Uterus (tissue), 4 donors: ENCODE data around the gene FGG. TPM values are rescaled to one million over a fixed set of nuclear protein-coding genes. Genes with fewer than 3 reads are reported as not detected.

Experiments
- DNase-seq, 2 donors: peaks; one replicate each; pipeline ENCODE4 v3.0.0-alpha.2; 2019 to 2020
- H3K27ac ChIP-seq, 2 donors: fragments of 200-600 bp; sonication (generic); 1 replicate in 1 of 2; 2 replicates in 1 of 2; pipeline ENCODE4 v1.5.1; 2016 to 2018
- H3K27me3 ChIP-seq, 2 donors: fragments of 200-600 bp; sonication (generic); one replicate each; pipeline ENCODE4 v1.5.1; 2018 to 2019; ENCODE audit warnings: control low read depth in 1 of 2
- H3K36me3 ChIP-seq, 2 donors: fragments of 200-600 bp; sonication (generic); one replicate each; pipeline ENCODE4 v1.5.1; 2019; ENCODE audit warnings: control low read depth in 1 of 2
- H3K4me1 ChIP-seq, 2 donors: fragments of 200-600 bp; sonication (generic); one replicate each; pipeline ENCODE4 v1.5.1; 2018 to 2019; ENCODE audit warnings: control low read depth in 1 of 2
- H3K4me3 ChIP-seq, 2 donors: fragments of 200-600 bp; sonication (generic); 1 replicate in 1 of 2; 2 replicates in 1 of 2; pipeline ENCODE4 v1.5.1; 2018 to 2019; ENCODE audit warnings: mild to moderate bottlenecking in 1 of 2
- H3K9me3 ChIP-seq, 2 donors: fragments of 200-600 bp; sonication (generic); one replicate each; pipeline ENCODE4 v1.5.1; 2019; ENCODE audit warnings: control low read depth in 1 of 2
- CTCF ChIP-seq, 4 experiments: fragments of 200-600 bp in 2 of 4; fragments of 450-650 bp in 2 of 4; sonication (generic) in 2 of 4; IDR thresholded peaks; one replicate each; pipeline ENCODE4 v1.5.1; 2016 to 2019; ENCODE audit warnings: antibody characterized with exemption in 4 of 4, mild to moderate bottlenecking in 2 of 4, moderate library complexity in 1 of 4
- POLR2A ChIP-seq, 2 donors: fragments of 450-650 bp; IDR thresholded peaks; one replicate each; pipeline ENCODE4 v1.6.1; 2016; ENCODE audit warnings: antibody characterized with exemption in 2 of 2, mild to moderate bottlenecking in 1 of 2, moderate library complexity in 1 of 2
- intact Hi-C: fragments of 100-400 bp; cut with DNase I; formaldehyde crosslinking; loops from one replicate; pipeline ENCODE4 v1.15.1; 2023; ENCODE audit warnings: low total_unique reads
- total RNA-seq, 4 donors: library from RNA; depleted of rRNA in 3 of 4; stranded (reverse); fragments of >200 nt in 3 of 4; gene quantifications; one replicate each; pipeline versions ENCODE4 v1.1.0 to v1.2.4, GENCODE V29; 2014 to 2023
- donor health status: DM: yes; HTN: yes; CAD: no.

FGG gene
- total RNA-seq, 4 donors from 2014 or later, result 0.61 TPM; not detected in 3

GRCh38 chr4:154642373-154643009 lies 30.0 kb upstream of the FGG start:
- H3K27me3 ChIP-seq, result no peaks in the 10 kb centered on the region
- intact Hi-C loops, result no loop called here
- H3K36me3 ChIP-seq, result no peaks in the 10 kb centered on the region
- H3K4me1 ChIP-seq, result no peaks in the 10 kb centered on the region
- DNase-seq, result no peak
- no peak overlapping the region for H3K4me3 ChIP-seq
- TF ChIP-seq POLR2A (IDR thresholded peaks at IDR 0.05) (no peak), CTCF (IDR thresholded peaks at IDR 0.05) (no peak)
- no peak overlapping the region for H3K27ac ChIP-seq
- no peaks in the 10 kb centered on the region for H3K9me3 ChIP-seq

- no peaks in the 10 kb centered on the region for H3K9me3 ChIP-seq
- no peak for DNase-seq
- H3K36me3 ChIP-seq, result no peaks in the 10 kb centered on the region
- H3K27me3 ChIP-seq, result no peaks in the 10 kb centered on the region
- no peak for TF ChIP-seq POLR2A (IDR thresholded peaks at IDR 0.05)
- TF ChIP-seq CTCF (IDR thresholded peaks at IDR 0.05), result no peak
- intact Hi-C loops, result no loop called here
- H3K27ac ChIP-seq, result no peak overlapping the region
- no peaks in the 10 kb centered on the region for H3K4me1 ChIP-seq
- H3K4me3 ChIP-seq, result no peak overlapping the region
These were observed 28.5 kb upstream of the FGG start for GRCh38 chr4:154640999-154641398.

DNA sequence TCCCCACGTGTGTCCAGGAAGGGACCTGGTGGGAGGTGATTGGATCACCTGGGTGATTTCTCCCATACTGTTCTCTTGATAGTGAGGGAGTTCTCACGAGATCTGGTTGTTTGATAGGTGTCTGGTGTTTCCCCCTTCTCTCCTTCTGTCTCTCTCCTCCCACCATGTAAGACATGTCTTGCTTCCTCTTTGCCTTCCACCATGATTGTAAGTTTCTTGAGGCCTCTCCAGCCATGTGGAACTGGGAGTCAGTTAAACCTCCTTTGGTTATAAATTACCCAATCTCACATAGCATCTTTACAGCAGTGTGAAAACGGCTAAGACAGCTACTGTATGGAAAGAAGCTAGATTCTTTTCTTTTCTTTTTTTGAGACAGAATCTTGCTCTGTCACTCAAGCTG lies 21.6 kb upstream of the FGG start:
- no peak for DNase-seq
- no peaks in the 10 kb centered on the region for H3K36me3 ChIP-seq
- no peak overlapping the region for H3K4me3 ChIP-seq
- intact Hi-C loops, result no loop called here
- H3K9me3 ChIP-seq, result no peaks in the 10 kb centered on the region
- no peaks in the 10 kb centered on the region for H3K4me1 ChIP-seq
- no peaks in the 10 kb centered on the region for H3K27me3 ChIP-seq
- no peak for TF ChIP-seq CTCF (IDR thresholded peaks at IDR 0.05)
- no peak for TF ChIP-seq POLR2A (IDR thresholded peaks at IDR 0.05)
- H3K27ac ChIP-seq, result no peak overlapping the region

DNA sequence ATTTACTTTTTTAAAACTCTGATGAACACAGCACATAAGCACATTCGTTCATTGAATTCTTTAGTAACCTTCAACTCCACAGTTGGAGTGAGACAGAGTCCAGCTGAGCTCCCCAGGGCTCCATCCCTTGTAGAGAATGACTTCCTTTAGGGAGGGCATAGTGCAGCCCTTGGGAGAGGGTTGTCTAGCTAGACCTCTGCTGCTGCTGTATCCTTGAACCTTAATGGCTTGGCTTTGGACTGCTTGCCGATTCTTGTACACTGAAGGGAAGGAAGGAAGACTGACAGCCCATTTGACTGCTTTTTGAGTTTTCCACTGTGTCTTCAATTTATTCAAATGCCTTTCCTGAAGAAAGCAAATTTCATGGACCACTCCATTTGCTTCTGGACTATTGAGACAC lies 19.4 kb upstream of the FGG start:
- TF ChIP-seq POLR2A (IDR thresholded peaks at IDR 0.05), result no peak
- TF ChIP-seq CTCF (IDR thresholded peaks at IDR 0.05), result no peak
- H3K27me3 ChIP-seq, result no peaks in the 10 kb centered on the region
- no peak overlapping the region for H3K4me3 ChIP-seq
- no peaks in the 10 kb centered on the region for H3K36me3 ChIP-seq
- no peak for DNase-seq
- H3K4me1 ChIP-seq, result no peaks in the 10 kb centered on the region
- no peak overlapping the region for H3K27ac ChIP-seq
- no peaks in the 10 kb centered on the region for H3K9me3 ChIP-seq
- intact Hi-C loops, result no loop called here

- intact Hi-C loops, result no loop called here
- Histone ChIP-seq H3K27ac (no peak overlapping the region), H3K27me3 (no peaks in the 10 kb centered on the region), H3K4me3 (no peak overlapping the region), H3K36me3 (no peaks in the 10 kb centered on the region), H3K9me3 (no peaks in the 10 kb centered on the region), H3K4me1 (no peaks in the 10 kb centered on the region)
- DNase-seq, result no peak
- TF ChIP-seq POLR2A (IDR thresholded peaks at IDR 0.05), result no peak
- TF ChIP-seq CTCF (IDR thresholded peaks at IDR 0.05), result no peak
These were observed 17.9 kb upstream of the FGG start for GRCh38 chr4:154630324-154630723.
